ENCODE measurements around the gene DHCR7.

The DHCR7 gene

GRCh38 chr11:71477641-71478527 is 29.7 kb upstream of the DHCR7 start:
- no peak for DNase-seq

- DNase-seq = no peak
Measured at GRCh38 chr11:71476926-71477640, 28.9 kb upstream of the DHCR7 start.

GRCh38 chr11:71476031-71476430 is 27.8 kb upstream of the DHCR7 start:
- DNase-seq = no peak

GRCh38 chr11:71474771-71475483 is 26.7 kb upstream of the DHCR7 start:
- no peak for DNase-seq

- DNase-seq = no peak
Measured at GRCh38 chr11:71474141-71474770, 26.1 kb upstream of the DHCR7 start.

- no peak for DNase-seq
Measured at GRCh38 chr11:71473793-71474080, 25.5 kb upstream of the DHCR7 start.

GRCh38 chr11:71472941-71473792 is 25.0 kb upstream of the DHCR7 start:
- DNase-seq = no peak

- DNase-seq = no peak
Measured at GRCh38 chr11:71472357-71472885, 24.2 kb upstream of the DHCR7 start.

- DNase-seq = no peak
Measured at GRCh38 chr11:71470946-71471345, 22.8 kb upstream of the DHCR7 start.

GRCh38 chr11:71467164-71467563 is 19.0 kb upstream of the DHCR7 start:
- DNase-seq = no peak

- no peak for DNase-seq
Measured at GRCh38 chr11:71466358-71466757, 18.2 kb upstream of the DHCR7 start.

GRCh38 chr11:71465054-71465453 is 16.9 kb upstream of the DHCR7 start:
- no peak for DNase-seq

GRCh38 chr11:71463331-71464211 is 15.4 kb upstream of the DHCR7 start:
- DNase-seq = no peak

- no peak for DNase-seq
Measured at GRCh38 chr11:71462726-71463125, 14.5 kb upstream of the DHCR7 start.

GRCh38 chr11:71461696-71462095 is 13.5 kb upstream of the DHCR7 start:
- DNase-seq = no peak

GRCh38 chr11:71459767-71460320 is 11.7 kb upstream of the DHCR7 start:
- DNase-seq = no peak

GRCh38 chr11:71459076-71459766 is 11.0 kb upstream of the DHCR7 start:
- no peak for DNase-seq

- no peak for DNase-seq
Measured at GRCh38 chr11:71458146-71459070, 10.2 kb upstream of the DHCR7 start.

- no peak for DNase-seq
Measured at GRCh38 chr11:71456831-71457230, 8.6 kb upstream of the DHCR7 start.

Measured in CD4-positive, alpha-beta T cell treated with Interleukin-4 for 4 hours (primary cell).